Measurements from ENCODE around the gene LY6G5C. TPM values are rescaled to one million over a fixed set of nuclear protein-coding genes. Genes with fewer than 3 reads are reported as not detected.

The LY6G5C gene
- total and polyA plus RNA-seq, 9 of the 15 experiments (the other 6 are each of a cell fraction or from before 2014, with no cell fraction given), result 0.10 to 0.67 (median 0.46) TPM; not detected in 4

- peak; percentile 89 for TF ChIP-seq TFAP4 (CRISPR knock-in tag; IDR thresholded peaks at IDR 0.05; ENCODE audit: borderline replicate concordance)
- TF ChIP-seq CEBPB (tag; IDR thresholded peaks at IDR 0.05), result peak; percentile 71
- no peak for TF ChIP-seq IRF9 (tag; IDR thresholded peaks at IDR 0.05)
- no peak; the same call in 1 of the 2 replicates for TF ChIP-seq SMARCC2 (IDR thresholded peaks at IDR 0.05; ENCODE audit: low read depth)
- TF ChIP-seq ARHGAP35 (IDR thresholded peaks at IDR 0.05; ENCODE audit: partially characterized antibody), result no peak
- peak; percentile 94 for TF ChIP-seq TAF1 (IDR thresholded peaks at IDR 0.05; ENCODE audit: control insufficient read depth, extremely low read depth, insufficient read depth, low read length, severe bottlenecking)
- 0 out of 2 replicates have a peak, but pooled peaks have one; percentile 38 for TF ChIP-seq TCFL5 (CRISPR knock-in tag; conservative IDR thresholded peaks at IDR 0.05)
- no peak for TF ChIP-seq NONO (IDR thresholded peaks at IDR 0.05; ENCODE audit: low read depth in 2 of 2, low read length in 1 of 2)
- TF ChIP-seq RCOR1 (IDR thresholded peaks at IDR 0.05; ENCODE audit: borderline replicate concordance in 1 of 2, low read depth in 2 of 2, low read length in 2 of 2), result peak in 1 of 2 experiments; percentile 6; a peak in 3 of 4 replicates
- TF ChIP-seq KLF6 (CRISPR knock-in tag; IDR thresholded peaks at IDR 0.05; ENCODE audit: borderline replicate concordance), result peak; percentile 59
- peak; percentile 81 for TF ChIP-seq SNAPC5 (CRISPR knock-in tag; IDR thresholded peaks at IDR 0.05)
- no peak for TF ChIP-seq CSDE1 (IDR thresholded peaks at IDR 0.05)
- TF ChIP-seq CREB3L1 (IDR thresholded peaks at IDR 0.05; ENCODE audit: borderline replicate concordance, low read depth), result peak; percentile 90
- no peak for TF ChIP-seq NELFE (IDR thresholded peaks at IDR 0.05; ENCODE audit: insufficient read depth, insufficient read length)
- 0 out of 2 replicates have a peak, but pooled peaks have one; percentile 92 for TF ChIP-seq SREBF2 (CRISPR knock-in tag; IDR thresholded peaks at IDR 0.05)
- peak; percentile 57 for TF ChIP-seq NFE2 (IDR thresholded peaks at IDR 0.05; ENCODE audit: low read depth)
- no peak for TF ChIP-seq YBX1 (IDR thresholded peaks at IDR 0.05)
- peak; percentile 55 for TF ChIP-seq SMAD1 (IDR thresholded peaks at IDR 0.05; ENCODE audit: low read depth, low read length, partially characterized antibody)
- peak; percentile 70; the same call in 1 of the 2 replicates for TF ChIP-seq ZBTB26 (CRISPR knock-in tag; IDR thresholded peaks at IDR 0.05)
- no peak for TF ChIP-seq ZNF398 (CRISPR knock-in tag; IDR thresholded peaks at IDR 0.05)
Measured at GRCh38 chr6:31664790-31665500, 15.9 kb downstream of the LY6G5C start, which contains the start of gene GPANK1 (continued).
